DOHH2 (cell line): Measurements from ENCODE around the gene FAF2.

ENCODE experiments used
- EZH2phosphoT487 ChIP-seq: fragments of 200-600 bp; sonication (generic); IDR thresholded peaks from 2 replicates; pipeline ENCODE4 v1.6.1; 2017; ENCODE audit warnings: borderline replicate concordance, mild to moderate bottlenecking, antibody characterized with exemption, low read length, moderate library complexity, mixed read lengths
- TF ChIP-seq, protein P1 (sequence below): fragments of 200-600 bp; sonication (generic); IDR thresholded peaks from one replicate; pipeline ENCODE4 v1.5.1; 2014; ENCODE audit warnings: antibody characterized with exemption, mild to moderate bottlenecking, low read depth, low read length; ENCODE audit not compliant: poor library complexity, severe bottlenecking

GRCh38 chr5:176436656-176437055 lies 11.5 kb upstream of the FAF2 start:
- TF ChIP-seq, protein P1, sequence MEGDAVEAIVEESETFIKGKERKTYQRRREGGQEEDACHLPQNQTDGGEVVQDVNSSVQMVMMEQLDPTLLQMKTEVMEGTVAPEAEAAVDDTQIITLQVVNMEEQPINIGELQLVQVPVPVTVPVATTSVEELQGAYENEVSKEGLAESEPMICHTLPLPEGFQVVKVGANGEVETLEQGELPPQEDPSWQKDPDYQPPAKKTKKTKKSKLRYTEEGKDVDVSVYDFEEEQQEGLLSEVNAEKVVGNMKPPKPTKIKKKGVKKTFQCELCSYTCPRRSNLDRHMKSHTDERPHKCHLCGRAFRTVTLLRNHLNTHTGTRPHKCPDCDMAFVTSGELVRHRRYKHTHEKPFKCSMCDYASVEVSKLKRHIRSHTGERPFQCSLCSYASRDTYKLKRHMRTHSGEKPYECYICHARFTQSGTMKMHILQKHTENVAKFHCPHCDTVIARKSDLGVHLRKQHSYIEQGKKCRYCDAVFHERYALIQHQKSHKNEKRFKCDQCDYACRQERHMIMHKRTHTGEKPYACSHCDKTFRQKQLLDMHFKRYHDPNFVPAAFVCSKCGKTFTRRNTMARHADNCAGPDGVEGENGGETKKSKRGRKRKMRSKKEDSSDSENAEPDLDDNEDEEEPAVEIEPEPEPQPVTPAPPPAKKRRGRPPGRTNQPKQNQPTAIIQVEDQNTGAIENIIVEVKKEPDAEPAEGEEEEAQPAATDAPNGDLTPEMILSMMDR, result no peak
- TF ChIP-seq EZH2phosphoT487, result no peak
